Endothelial cell of umbilical vein (primary cell): Measurements from ENCODE around the gene ABCD3. TPM values are rescaled to one million over a fixed set of nuclear protein-coding genes. Genes with fewer than 3 reads are reported as not detected.

Experiments
- BruUV-seq: library from RNA; stranded (reverse); fragments of 400-500 nt; replicated peaks from 2 replicates; lab custom pipeline; 2021; lab: Mats Ljungman, UMichigan
- CTCF ChIA-PET: fragments of 300-600, 350-600 bp; sonication (Branson Sonifier 250); formaldehyde crosslinking; loops from one replicate; lab custom pipeline; 2021; ENCODE audit warnings: antibody characterized with exemption, inconsistent platforms; lab: Charles Lee
- POLR2A ChIA-PET: fragments of 300-600, 350-600 bp; sonication (Branson Sonifier 250); formaldehyde crosslinking; loops from one replicate; lab custom pipeline; 2021; ENCODE audit warnings: antibody characterized with exemption, inconsistent platforms; lab: Charles Lee
- DNase-seq: peaks from one replicate; pipeline ENCODE4 v3.0.0-alpha.2; 2011; ENCODE audit warnings: low read depth, low spot score
- FAIRE-seq: peaks from 2 replicates; lab custom pipeline; 2011; peaks lifted over from hg19 to GRCh38; lab: Jason Lieb, UNC
- H2AFZ ChIP-seq: 2 replicates; pipeline ENCODE4 v1.6.0; 2012; ENCODE audit warnings: low read depth, low read length, control low read depth, inconsistent platforms
- H3K27ac ChIP-seq: 2 replicates; pipeline ENCODE4 v1.5.1; 2011; ENCODE audit warnings: low read depth, mild to moderate bottlenecking, control low read depth, low read length, moderate library complexity; ENCODE audit not compliant: insufficient read depth
- H3K27me3 ChIP-seq, 2 experiments: 2 replicates each; pipeline versions ENCODE4 v1.6.0 to v1.6.1; 2011; ENCODE audit warnings: low read length in 2 of 2, mixed read lengths in 1 of 2; ENCODE audit not compliant: control insufficient read depth in 2 of 2, insufficient read depth in 2 of 2
- H3K36me3 ChIP-seq, 2 experiments: 2 replicates in 1 of 2; 3 replicates in 1 of 2; pipeline ENCODE4 v1.5.1; 2011; ENCODE audit warnings: low read length in 2 of 2, mild to moderate bottlenecking in 1 of 2, moderate library complexity in 1 of 2; ENCODE audit not compliant: control insufficient read depth in 2 of 2, insufficient read depth in 2 of 2; ENCODE audit errors: extremely low read depth in 1 of 2
- H3K4me1 ChIP-seq: 3 replicates; pipeline ENCODE4 v1.5.1; 2011; ENCODE audit warnings: mild to moderate bottlenecking, low read length; ENCODE audit not compliant: control insufficient read depth, insufficient read depth; ENCODE audit errors: extremely low read depth
- H3K4me2 ChIP-seq: 2 replicates; pipeline ENCODE4 v1.6.1; 2011; ENCODE audit warnings: low read length, control low read depth, mixed read lengths; ENCODE audit not compliant: insufficient read depth
- H3K4me3 ChIP-seq, 3 experiments: fragments of 200-600 bp in 1 of 3; sonication (generic), shearing (Covaris generic) in 1 of 3; replicated peaks in 1 of 3; 2 replicates each; pipeline ENCODE4 v1.5.1; 2011 to 2016; ENCODE audit warnings: control low read depth in 3 of 3, low read length in 3 of 3, mild to moderate bottlenecking in 2 of 3, inconsistent platforms in 1 of 3, low read depth in 1 of 3, moderate library complexity in 1 of 3; ENCODE audit not compliant: insufficient read depth in 1 of 3
- H3K79me2 ChIP-seq: 2 replicates; pipeline ENCODE4 v1.6.0; 2012; ENCODE audit warnings: low read length, inconsistent platforms; ENCODE audit not compliant: control insufficient read depth, insufficient read depth
- H3K9ac ChIP-seq: replicated peaks from 2 replicates; pipeline ENCODE3; 2011; ENCODE audit warnings: low read length, control low read depth; ENCODE audit not compliant: insufficient read depth; ENCODE audit errors: extremely low read depth
- H3K9me1 ChIP-seq: replicated peaks from 3 replicates; pipeline ENCODE4 v1.6.0; 2011; ENCODE audit warnings: mild to moderate bottlenecking, low read length; ENCODE audit not compliant: control insufficient read depth, insufficient read depth; ENCODE audit errors: extremely low read depth
- H3K9me3 ChIP-seq: replicated peaks from 2 replicates; pipeline ENCODE4 v1.5.1; 2012; ENCODE audit warnings: low read length, inconsistent platforms; ENCODE audit not compliant: control insufficient read depth, insufficient read depth
- H4K20me1 ChIP-seq: replicated peaks from 2 replicates; pipeline ENCODE3; 2011; ENCODE audit warnings: mild to moderate bottlenecking, low read length; ENCODE audit not compliant: control insufficient read depth, insufficient read depth; ENCODE audit errors: extremely low read depth
- CTCF ChIP-seq, 2 donors: IDR thresholded peaks; 1 replicate in 1 of 2; 2 replicates in 1 of 2; pipeline ENCODE4 v1.5.1; 2011; ENCODE audit warnings: low read length in 2 of 2, mild to moderate bottlenecking in 2 of 2, moderate library complexity in 2 of 2, control low read depth in 1 of 2, inconsistent platforms in 1 of 2, low read depth in 1 of 2; ENCODE audit not compliant: insufficient read depth in 1 of 2; ENCODE audit errors: extremely low read depth in 1 of 2
- EZH2 ChIP-seq: IDR thresholded peaks from 2 replicates; pipeline ENCODE4 v1.6.1; 2012; ENCODE audit warnings: borderline replicate concordance, low read depth, mild to moderate bottlenecking, moderate library complexity, low read length, inconsistent platforms; ENCODE audit not compliant: severe bottlenecking
- FOS ChIP-seq: IDR thresholded peaks from 2 replicates; pipeline ENCODE4 v1.6.1; 2011; ENCODE audit warnings: mild to moderate bottlenecking, low read length, moderate library complexity, borderline replicate concordance; ENCODE audit not compliant: insufficient read depth
- GATA2 ChIP-seq: IDR thresholded peaks from 2 replicates; pipeline ENCODE4 v1.7.0; 2011; ENCODE audit warnings: low read depth, mild to moderate bottlenecking, moderate library complexity, mixed read lengths, low read length; ENCODE audit not compliant: insufficient read length, insufficient read depth
- MYC ChIP-seq: IDR thresholded peaks from one replicate; pipeline ENCODE4 v1.6.1; 2011; ENCODE audit warnings: mild to moderate bottlenecking, low read depth, low read length
- POLR2A ChIP-seq: IDR thresholded peaks from 2 replicates; pipeline ENCODE4 v1.6.1; 2012; ENCODE audit warnings: low read depth, mild to moderate bottlenecking, control low read depth, low read length
- POLR2AphosphoS5 ChIP-seq: IDR thresholded peaks from 2 replicates; pipeline ENCODE4 v1.6.1; 2012; ENCODE audit warnings: low read depth, mild to moderate bottlenecking, control low read depth, low read length, moderate library complexity; ENCODE audit not compliant: insufficient read depth
- dilution Hi-C: fragments of 300-500 bp; cut with MboI; formaldehyde crosslinking; loops from one replicate; pipeline ENCODE4 v1.15.0; 2019; ENCODE audit warnings: low sequenced_read_pairs; ENCODE audit not compliant: extremely low pct_ligation_motif_present
- intact Hi-C: fragments of 100-400 bp; cut with micrococcal nuclease; formaldehyde crosslinking; loops from one replicate; pipeline ENCODE4 v1.10.0; 2022
- polyA plus RNA-seq, 4 experiments: library from polyadenylated mRNA; depleted of rRNA in 3 of 4; stranded (reverse) in 3 of 4; unstranded in 1 of 4; fragments of >200 nt; gene quantifications; 2 replicates each; pipeline versions ENCODE4 v1.2.1 to v1.2.3, GENCODE V29; 2011 to 2012; ENCODE audit warnings: missing spikeins in 1 of 4
- total RNA-seq: library from RNA; stranded (reverse); gene quantifications from 2 replicates; pipeline ENCODE4 v1.2.3, GENCODE V29; 2021
- TF ChIP-seq, protein P1 (sequence below): IDR thresholded peaks from 2 replicates; pipeline ENCODE4 v1.6.1; 2011; ENCODE audit not compliant: insufficient read depth, insufficient read length

ABCD3 gene
- total and polyA plus RNA-seq, 2 donors (not counting 3 experiments of a cell fraction or from before 2014, with no cell fraction given): 6.3 to 31.6 TPM

DNA sequence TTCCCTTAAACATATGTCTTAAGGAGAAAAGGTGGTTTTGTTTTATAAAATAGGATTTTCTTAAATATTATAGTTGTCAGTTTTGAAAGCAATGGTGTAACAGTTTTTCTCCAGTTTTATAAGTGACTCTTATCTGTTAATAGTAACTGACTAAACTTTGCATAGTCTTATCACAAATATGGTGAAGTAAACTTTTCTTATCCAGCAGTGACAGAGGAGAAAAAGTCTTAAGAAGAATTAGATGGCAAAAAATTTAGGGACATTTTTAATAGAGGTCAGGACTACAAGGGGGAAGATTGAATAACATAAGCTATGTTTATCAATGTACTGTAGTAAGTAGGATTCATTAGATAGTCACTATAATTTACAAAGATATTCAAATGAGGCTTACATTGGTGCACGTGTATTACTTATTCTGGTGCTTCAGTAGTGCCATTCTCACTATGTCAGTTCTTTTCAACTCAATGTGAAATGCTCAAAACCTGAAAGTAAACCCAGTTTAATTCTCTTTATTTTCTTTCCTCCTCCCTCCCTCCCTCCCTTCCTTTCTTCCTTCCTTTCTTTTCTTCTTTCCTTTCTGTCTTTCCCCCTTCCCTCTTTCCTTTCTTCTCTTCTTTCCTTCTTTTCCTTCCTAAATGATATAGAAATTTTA, 97.2 kb downstream of the ABCD3 start:
- H3K4me2 ChIP-seq: no peak overlapping the region
- H3K27ac ChIP-seq: no peak overlapping the region
- DNase-seq (no peak), FAIRE-seq (no peak)
- intact Hi-C loops (loop anchor here (2.0 kb wide), 1 partner anchor 527 kb away; no protein-coding TSS in a partner anchor), dilution Hi-C loops (no loop called here)
- H3K9me1 ChIP-seq: no peaks in the 10 kb centered on the region
- TF ChIP-seq, protein P1, sequence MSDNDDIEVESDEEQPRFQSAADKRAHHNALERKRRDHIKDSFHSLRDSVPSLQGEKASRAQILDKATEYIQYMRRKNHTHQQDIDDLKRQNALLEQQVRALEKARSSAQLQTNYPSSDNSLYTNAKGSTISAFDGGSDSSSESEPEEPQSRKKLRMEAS: no peak
- TF ChIP-seq FOS: no peak
- TF ChIP-seq POLR2AphosphoS5: no peak
- no peak for TF ChIP-seq EZH2
- no peak for TF ChIP-seq POLR2A
- no peak for TF ChIP-seq CTCF (IDR thresholded peaks at IDR 0.05; ENCODE audit: extremely low read depth in 1 of 2, insufficient read depth in 1 of 2, low read depth in 1 of 2, low read length in 2 of 2)
- TF ChIP-seq MYC: no peak
- no peak for TF ChIP-seq GATA2
- H3K9me3 ChIP-seq: no peaks in the 10 kb centered on the region
- ChIA-PET POLR2A (no interaction called here), CTCF (interaction anchor here (0.7 to 6.6 kb wide), 9 partner anchors 10 to 528 kb away, joined by 3 to 109 read pairs (median 4); no protein-coding TSS in a partner anchor)
- no peak overlapping the region for H3K4me3 ChIP-seq
- no peak overlapping the region for H3K9ac ChIP-seq
- H3K27me3 ChIP-seq: no peaks in the 10 kb centered on the region
- no TSS peak for BruUV-seq
- no peaks in the 10 kb centered on the region for H3K36me3 ChIP-seq
- H2AFZ ChIP-seq: no peak overlapping the region
- no peaks in the 10 kb centered on the region for H4K20me1 ChIP-seq
- no peaks in the 10 kb centered on the region for H3K79me2 ChIP-seq
- no peaks in the 10 kb centered on the region for H3K4me1 ChIP-seq
